ENCODE data around the gene ZBTB5.
A peak's percentile ranks its signal among the peaks of the same experiment; 100 is the strongest.

Gene ZBTB5

GRCh38 chr9:37423508-37423907 is 41.7 kb downstream of the ZBTB5 start:
- no peak for DNase-seq (ENCODE audit: low spot score)

- peak; percentile 85 for DNase-seq (ENCODE audit: low spot score)
These were observed 42.8 kb downstream of the ZBTB5 start, which contains the start of gene GRHPR for GRCh38 chr9:37422289-37423104. Gene GRHPR (plus strand): TSS chr9:37422696. CDS start chr9:37422751, 55 bp downstream.

GRCh38 chr9:37421914-37422288 is 43.3 kb downstream of the ZBTB5 start:
- DNase-seq (ENCODE audit: low spot score) = no peak

- DNase-seq (ENCODE audit: low spot score) = no peak
These were observed 44.7 kb downstream of the ZBTB5 start for GRCh38 chr9:37420271-37421215.

GRCh38 chr9:37419204-37419603 is 46.0 kb downstream of the ZBTB5 start:
- DNase-seq (ENCODE audit: low spot score) = no peak

GRCh38 chr9:37417857-37418618 is 47.2 kb downstream of the ZBTB5 start:
- DNase-seq (ENCODE audit: low spot score) = no peak

- DNase-seq (ENCODE audit: low spot score) = no peak
These were observed 47.9 kb downstream of the ZBTB5 start for GRCh38 chr9:37417252-37417803.

GRCh38 chr9:37415011-37415719 is 50.1 kb downstream of the ZBTB5 start:
- peak; percentile 78 for DNase-seq (ENCODE audit: low spot score)

GRCh38 chr9:37414503-37414943 is 50.7 kb downstream of the ZBTB5 start:
- no peak for DNase-seq (ENCODE audit: low spot score)

- DNase-seq (ENCODE audit: low spot score) = no peak
These were observed 51.9 kb downstream of the ZBTB5 start for GRCh38 chr9:37413311-37413710.

GRCh38 chr9:37412431-37413151 is 52.7 kb downstream of the ZBTB5 start:
- no peak for DNase-seq (ENCODE audit: low spot score)

- no peak for DNase-seq (ENCODE audit: low spot score)
These were observed 54.1 kb downstream of the ZBTB5 start for GRCh38 chr9:37410969-37411785.

- no peak for DNase-seq (ENCODE audit: low spot score)
These were observed 54.8 kb downstream of the ZBTB5 start for GRCh38 chr9:37410354-37410861.

- DNase-seq (ENCODE audit: low spot score) = peak; percentile 80
These were observed 56.1 kb downstream of the ZBTB5 start for GRCh38 chr9:37408933-37409710.

GRCh38 chr9:37407468-37407867 is 57.8 kb downstream of the ZBTB5 start:
- DNase-seq (ENCODE audit: low spot score) = no peak

GRCh38 chr9:37406603-37407401 is 58.4 kb downstream of the ZBTB5 start:
- no peak for DNase-seq (ENCODE audit: low spot score)

GRCh38 chr9:37405764-37406380 is 59.4 kb downstream of the ZBTB5 start:
- no peak for DNase-seq (ENCODE audit: low spot score)
